Measurements from ENCODE around the gene PHLPP1. TPM values are rescaled to one million over a fixed set of nuclear protein-coding genes. Genes with fewer than 3 reads are reported as not detected.

Gene PHLPP1
- total RNA-seq, 1 donor from 2014 or later, result 3.4 TPM

- FAIRE-seq (no peak), DNase-seq (ENCODE audit: low read depth) (no peak)
- Histone ChIP-seq H3K27me3 (ENCODE audit: control insufficient read depth, insufficient read depth, low read length) (no peaks in the 10 kb centered on the region), H3K36me3 (ENCODE audit: control insufficient read depth, insufficient read depth, low read length) (no peaks in the 10 kb centered on the region), H3K4me3 (ENCODE audit: low read depth, low read length) (no peak overlapping the region)
- TF ChIP-seq CTCF (IDR thresholded peaks at IDR 0.05; ENCODE audit: insufficient read depth, low read length, severe bottlenecking), result no peak
These were observed 160.0 kb downstream of the PHLPP1 start for GRCh38 chr18:62875323-62875722.

DNA sequence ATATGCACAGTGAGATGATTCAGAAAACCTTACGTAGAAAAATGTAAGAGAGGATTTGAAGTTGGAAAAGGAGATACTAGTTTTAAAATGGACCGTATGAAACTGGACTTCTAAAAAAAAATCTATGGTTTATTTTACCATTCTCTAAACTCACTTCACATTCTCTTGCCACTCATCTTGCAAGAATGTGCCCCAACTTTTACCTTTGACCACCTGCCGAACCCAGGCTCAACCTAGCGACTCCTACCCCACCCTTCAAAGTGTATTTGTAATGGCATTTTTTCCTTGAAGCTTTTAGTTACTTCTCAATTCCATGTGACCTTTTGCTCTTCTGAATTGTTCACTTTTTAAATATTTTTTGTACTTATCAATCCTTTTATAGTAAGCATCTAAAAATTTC is 160.8 kb downstream of the PHLPP1 start:
- no peak for TF ChIP-seq CTCF (IDR thresholded peaks at IDR 0.05; ENCODE audit: insufficient read depth, low read length, severe bottlenecking)
- Histone ChIP-seq H3K36me3 (ENCODE audit: control insufficient read depth, insufficient read depth, low read length) (no peaks in the 10 kb centered on the region), H3K27me3 (ENCODE audit: control insufficient read depth, insufficient read depth, low read length) (no peaks in the 10 kb centered on the region), H3K4me3 (ENCODE audit: low read depth, low read length) (no peak overlapping the region)
- DNase-seq (ENCODE audit: low read depth) (no peak), FAIRE-seq (no peak)

DNA sequence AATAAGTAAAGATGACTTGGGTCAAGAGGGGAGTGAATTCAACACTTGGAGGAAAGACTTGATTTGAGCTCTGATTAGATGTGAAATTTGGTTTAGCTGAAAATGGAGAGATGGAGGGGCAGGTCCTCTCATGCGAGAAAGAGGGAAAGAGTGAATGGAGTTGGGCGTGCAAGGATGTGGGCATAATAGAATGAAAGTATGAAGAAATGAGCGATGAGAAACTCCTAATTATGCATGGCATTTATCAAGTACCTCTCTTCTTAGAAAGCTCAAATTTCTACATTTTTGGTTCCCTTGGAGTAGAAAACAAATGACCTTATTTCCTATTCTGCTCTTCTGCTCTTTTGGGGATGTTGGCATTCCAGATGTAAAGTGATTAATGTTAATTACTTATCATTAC is 161.5 kb downstream of the PHLPP1 start:
- no peak overlapping the region for H3K4me3 ChIP-seq (ENCODE audit: low read depth, low read length)
- FAIRE-seq (no peak), DNase-seq (ENCODE audit: low read depth) (no peak)
- no peaks in the 10 kb centered on the region for H3K27me3 ChIP-seq (ENCODE audit: control insufficient read depth, insufficient read depth, low read length)
- H3K36me3 ChIP-seq (ENCODE audit: control insufficient read depth, insufficient read depth, low read length), result no peaks in the 10 kb centered on the region
- TF ChIP-seq CTCF (IDR thresholded peaks at IDR 0.05; ENCODE audit: insufficient read depth, low read length, severe bottlenecking), result no peak

GRCh38 chr18:62877411-62878221 is 162.3 kb downstream of the PHLPP1 start:
- no peak for DNase-seq (ENCODE audit: low read depth)
- no peak for TF ChIP-seq CTCF (IDR thresholded peaks at IDR 0.05; ENCODE audit: insufficient read depth, low read length, severe bottlenecking)
- H3K27me3 ChIP-seq (ENCODE audit: control insufficient read depth, insufficient read depth, low read length), result no peaks in the 10 kb centered on the region
- H3K36me3 ChIP-seq (ENCODE audit: control insufficient read depth, insufficient read depth, low read length), result no peaks in the 10 kb centered on the region
- no peak overlapping the region for H3K4me3 ChIP-seq (ENCODE audit: low read depth, low read length)
- FAIRE-seq, result no peak

DNA sequence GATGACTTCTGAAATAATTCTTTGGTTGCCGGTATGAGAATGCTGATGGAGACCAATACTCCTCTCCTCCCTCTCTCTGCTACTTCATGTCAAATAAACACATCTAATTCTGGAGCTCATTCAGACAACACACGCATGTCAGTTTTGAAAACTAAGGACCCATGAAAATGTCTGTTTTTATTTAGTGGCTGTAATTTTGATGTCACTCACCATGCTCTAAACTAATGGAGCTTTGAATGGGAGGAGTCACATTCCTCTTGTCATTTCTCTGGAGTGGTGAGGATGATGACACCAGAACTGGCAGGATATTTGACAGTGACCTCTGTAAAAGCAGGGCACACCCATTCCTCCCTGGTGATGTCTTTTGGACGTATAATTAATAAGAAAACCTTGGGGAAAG is 163.0 kb downstream of the PHLPP1 start:
- no peak for TF ChIP-seq CTCF (IDR thresholded peaks at IDR 0.05; ENCODE audit: insufficient read depth, low read length, severe bottlenecking)
- Histone ChIP-seq H3K4me3 (ENCODE audit: low read depth, low read length) (no peak overlapping the region), H3K36me3 (ENCODE audit: control insufficient read depth, insufficient read depth, low read length) (no peaks in the 10 kb centered on the region), H3K27me3 (ENCODE audit: control insufficient read depth, insufficient read depth, low read length) (no peaks in the 10 kb centered on the region)
- DNase-seq (ENCODE audit: low read depth) (no peak), FAIRE-seq (no peak)

- H3K36me3 ChIP-seq (ENCODE audit: control insufficient read depth, insufficient read depth, low read length), result no peaks in the 10 kb centered on the region
- no peak for FAIRE-seq
- no peak overlapping the region for H3K4me3 ChIP-seq (ENCODE audit: low read depth, low read length)
- no peak for TF ChIP-seq CTCF (IDR thresholded peaks at IDR 0.05; ENCODE audit: insufficient read depth, low read length, severe bottlenecking)
- no peak for DNase-seq (ENCODE audit: low read depth)
- no peaks in the 10 kb centered on the region for H3K27me3 ChIP-seq (ENCODE audit: control insufficient read depth, insufficient read depth, low read length)
These were observed 164.7 kb downstream of the PHLPP1 start for GRCh38 chr18:62880034-62880433.
